Embryonic facial prominence (tissue), 1 donor: ENCODE results near the gene GABRG3.

ENCODE experiments used
- DNase-seq: peaks from one replicate; pipeline ENCODE4 v3.0.0-alpha.2; 2016; ENCODE audit errors: extremely low spot score

GABRG3 gene

DNA sequence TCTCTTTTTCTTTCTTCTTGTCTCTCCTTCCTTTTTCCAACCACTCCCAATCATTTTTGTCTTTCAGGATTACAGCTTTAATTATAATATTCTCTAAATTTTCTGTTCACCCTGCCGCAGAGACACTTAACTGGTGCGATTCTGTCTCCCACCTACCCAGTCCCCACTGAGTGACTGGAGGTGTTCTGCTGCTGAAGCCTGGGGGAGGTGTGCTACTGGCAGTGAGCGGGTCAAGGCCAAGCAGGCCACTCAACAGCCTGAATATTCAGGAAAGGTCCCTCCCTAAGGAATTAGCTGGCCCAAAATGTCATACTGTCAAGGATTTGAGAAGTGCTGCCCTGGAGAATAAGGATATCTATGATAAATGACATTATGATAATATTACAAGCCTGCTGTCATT is 126.5 kb downstream of the GABRG3 start:
- DNase-seq: no peak

DNA sequence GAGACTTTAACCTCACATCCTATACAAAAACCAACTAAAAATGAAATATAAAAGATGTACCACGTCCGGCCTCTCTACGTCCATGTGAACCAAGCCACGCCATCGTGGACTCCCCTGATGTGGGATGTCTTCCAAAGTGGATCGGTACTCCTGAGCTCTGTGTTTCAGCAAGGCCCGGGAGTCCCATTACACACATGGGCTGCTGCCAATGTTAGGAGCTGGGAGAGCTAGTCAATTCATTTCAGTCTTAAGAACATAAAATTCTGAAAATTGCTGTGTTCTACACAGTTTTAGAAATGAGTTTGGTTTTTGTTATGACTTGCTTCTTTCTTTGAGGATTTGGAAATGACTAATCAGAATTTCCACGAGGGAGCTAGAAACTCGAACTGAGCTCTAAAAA is 131.0 kb downstream of the GABRG3 start:
- DNase-seq: no peak

DNA sequence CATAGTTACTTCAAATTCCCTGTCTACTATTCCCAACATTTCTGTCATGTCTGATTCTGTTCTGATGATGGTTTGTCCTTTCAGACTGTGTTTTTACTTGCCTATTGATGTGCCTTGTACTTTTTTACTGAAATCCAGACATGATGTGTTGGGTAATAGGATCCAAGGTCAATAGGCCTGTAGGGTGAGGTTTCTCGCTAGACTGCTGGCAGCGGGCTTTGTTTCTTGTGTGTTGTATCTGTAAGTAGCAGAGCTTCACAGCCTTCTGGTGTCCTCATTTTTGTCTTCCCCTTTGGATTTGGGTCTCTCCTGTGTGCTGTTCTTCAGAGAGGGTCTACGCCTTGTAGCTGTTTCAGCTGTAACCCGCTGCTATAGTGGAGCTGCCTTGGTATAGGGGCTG is 140.3 kb downstream of the GABRG3 start:
- DNase-seq: no peak

DNA sequence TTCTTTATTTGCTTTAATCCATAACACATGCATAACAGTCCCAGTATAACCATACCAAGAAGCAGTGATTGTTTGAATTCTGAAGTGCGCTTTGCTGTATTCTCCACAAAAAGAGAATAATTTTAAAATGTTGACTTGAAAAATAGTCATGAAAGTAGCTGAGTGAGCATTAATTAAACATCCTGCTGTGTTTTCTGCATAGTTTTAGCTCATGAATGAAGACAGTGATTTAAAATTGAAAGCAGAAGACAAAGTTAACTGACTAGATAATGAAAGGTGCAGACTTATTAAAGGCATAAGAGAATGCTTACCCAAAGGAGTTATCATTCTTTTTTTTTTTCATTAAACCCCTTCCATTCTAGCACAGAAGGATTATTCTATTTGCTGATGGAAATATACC is 143.5 kb downstream of the GABRG3 start:
- no peak for DNase-seq

DNA sequence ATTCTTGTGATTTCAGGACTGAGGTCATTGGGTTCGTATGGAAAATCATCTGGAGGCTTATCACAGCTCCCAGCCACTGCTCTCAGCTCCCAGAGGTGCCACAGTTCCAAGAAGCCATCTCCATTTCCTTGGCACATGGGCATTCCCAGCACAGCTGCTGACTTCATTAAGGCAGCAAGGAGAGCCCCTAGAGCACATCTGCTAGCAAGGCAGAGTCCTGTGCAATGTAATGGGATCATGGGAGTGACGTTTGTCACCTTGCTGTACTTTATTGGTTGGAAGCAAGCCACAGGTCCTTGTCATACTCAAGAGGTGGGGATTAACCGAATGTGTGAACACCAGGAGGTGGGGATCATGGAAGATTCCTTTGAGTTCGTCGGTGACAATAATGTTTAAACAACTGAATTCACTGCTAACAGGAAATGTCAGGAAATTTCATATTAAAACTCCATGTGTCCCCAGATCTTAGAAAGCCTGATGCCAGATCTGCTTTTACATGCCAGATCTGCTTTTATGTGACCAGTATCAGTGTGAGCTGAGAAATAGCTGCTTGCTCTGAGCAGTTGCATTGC is 148.8 kb downstream of the GABRG3 start:
- DNase-seq: no peak

DNA sequence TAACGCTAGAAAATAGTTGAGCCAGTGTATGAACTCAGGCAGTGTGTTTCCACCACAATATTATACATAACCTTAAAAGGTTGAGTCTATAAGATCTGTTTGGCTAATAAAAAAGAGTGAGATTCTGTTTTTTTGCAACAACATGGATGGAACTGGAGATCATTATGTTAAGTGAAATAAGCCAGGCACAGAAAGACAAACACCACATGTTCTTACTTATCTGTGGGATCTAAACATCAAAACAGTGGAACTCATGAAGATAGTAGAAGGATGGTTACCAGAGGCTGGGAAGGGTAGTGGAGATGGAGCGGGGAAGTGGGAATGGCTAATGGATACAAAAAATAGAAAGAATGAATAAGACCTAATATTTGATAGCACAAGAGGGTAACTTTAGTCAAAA is 150.7 kb downstream of the GABRG3 start:
- no peak for DNase-seq

DNA sequence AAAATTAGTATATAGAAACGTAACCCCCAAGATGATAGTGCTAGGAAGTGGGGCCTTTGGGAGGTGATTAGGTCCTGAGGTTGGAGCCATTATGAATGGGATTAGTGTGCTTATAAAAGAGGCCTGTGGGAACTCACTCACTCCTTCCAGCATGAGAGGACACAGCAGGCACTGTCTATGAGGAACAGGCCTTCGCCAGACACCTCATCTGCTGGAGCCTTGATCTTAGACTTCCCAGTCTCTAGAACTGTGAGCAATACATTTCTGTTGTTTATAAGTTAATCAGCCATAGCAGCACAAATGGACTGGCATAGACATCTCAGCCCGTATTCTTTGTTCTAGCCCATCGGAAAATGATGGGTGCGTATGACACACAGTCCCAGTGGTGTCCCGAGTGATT is 152.3 kb downstream of the GABRG3 start:
- DNase-seq: no peak

DNA sequence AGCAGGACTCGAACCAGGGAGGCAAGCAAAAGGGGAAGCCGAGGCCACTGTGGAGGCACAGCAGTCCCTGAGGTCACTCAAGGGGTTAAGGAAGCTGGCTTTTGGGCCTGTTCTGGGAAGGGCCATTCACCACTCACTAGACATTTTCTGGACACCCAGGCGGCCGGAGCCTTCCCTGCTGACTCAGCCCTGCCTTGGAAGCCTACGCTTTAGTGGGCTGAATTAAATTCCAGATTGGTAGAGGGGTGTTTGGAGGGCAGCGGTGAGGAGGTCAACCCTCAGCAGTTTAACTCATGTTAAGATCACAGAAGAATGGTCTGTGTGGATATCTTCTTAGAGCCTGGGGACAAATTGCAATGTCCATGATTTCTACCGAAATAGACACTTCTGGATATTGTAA is 152.8 kb downstream of the GABRG3 start:
- DNase-seq: no peak

DNA sequence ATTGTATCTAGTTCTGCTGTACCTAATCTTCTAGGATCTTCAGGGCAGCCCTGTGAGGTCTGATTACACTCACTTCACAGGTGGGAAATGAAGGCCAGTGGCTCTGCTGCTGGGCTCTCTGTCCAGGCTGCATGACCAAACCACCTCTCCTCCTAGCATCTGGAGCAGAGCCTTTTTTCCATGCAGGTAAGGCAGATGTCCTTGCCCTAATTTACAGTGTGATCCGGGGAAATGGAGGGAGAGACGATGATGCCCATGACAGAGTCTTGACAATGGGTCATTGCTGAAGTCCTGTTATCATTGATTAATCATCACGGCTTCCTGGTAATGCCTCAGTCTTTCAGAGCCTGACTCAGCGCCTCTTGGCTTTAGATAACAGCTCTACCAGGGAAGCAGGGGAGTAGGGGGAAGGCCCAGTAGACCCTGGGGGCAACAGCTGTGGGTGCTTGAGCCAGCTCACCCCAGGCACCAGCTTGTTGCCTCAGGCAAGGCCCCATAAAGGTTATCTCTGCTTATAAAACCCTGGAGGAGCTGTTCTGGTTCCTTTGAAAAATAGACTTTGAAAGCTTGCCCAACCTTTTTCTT is 153.4 kb downstream of the GABRG3 start:
- no peak for DNase-seq

DNA sequence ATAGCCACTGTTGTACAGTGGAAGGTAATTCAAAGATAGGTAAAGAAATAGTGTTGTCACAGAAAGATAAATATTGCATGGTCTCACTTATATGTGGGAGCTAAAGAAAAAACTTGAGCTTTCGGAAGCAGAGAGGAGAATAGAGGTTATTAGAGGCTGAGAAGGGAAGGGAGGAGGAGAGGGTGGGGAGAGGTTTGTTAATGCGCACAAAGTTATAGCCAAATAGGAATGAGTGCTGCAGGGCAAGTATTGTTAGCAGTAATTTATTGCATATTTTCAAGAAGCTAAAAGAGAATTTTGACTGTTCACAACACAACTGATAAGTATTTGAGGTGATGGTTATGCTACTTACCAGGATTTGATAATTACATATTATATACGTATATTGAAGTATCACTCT is 154.2 kb downstream of the GABRG3 start:
- DNase-seq: no peak

DNA sequence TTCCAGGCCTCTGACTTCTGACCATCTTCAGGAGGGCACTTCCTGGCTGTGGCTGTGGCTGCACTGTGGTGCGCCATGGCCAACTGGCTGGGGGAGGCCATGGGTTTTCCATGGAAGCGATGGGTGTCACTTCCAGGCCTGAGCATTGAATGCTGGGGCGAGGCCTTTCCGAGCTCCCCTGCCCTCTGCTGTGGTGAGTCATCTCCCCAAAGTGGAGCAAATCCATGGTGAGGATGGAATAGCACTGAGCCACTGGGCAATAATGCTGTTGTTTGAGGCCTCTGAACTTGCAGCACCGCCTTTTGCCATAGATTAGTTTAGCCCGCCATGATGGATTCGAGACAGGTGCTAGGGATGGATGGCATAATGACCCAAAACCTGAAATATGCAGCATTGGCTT is 155.5 kb downstream of the GABRG3 start:
- DNase-seq: no peak

DNA sequence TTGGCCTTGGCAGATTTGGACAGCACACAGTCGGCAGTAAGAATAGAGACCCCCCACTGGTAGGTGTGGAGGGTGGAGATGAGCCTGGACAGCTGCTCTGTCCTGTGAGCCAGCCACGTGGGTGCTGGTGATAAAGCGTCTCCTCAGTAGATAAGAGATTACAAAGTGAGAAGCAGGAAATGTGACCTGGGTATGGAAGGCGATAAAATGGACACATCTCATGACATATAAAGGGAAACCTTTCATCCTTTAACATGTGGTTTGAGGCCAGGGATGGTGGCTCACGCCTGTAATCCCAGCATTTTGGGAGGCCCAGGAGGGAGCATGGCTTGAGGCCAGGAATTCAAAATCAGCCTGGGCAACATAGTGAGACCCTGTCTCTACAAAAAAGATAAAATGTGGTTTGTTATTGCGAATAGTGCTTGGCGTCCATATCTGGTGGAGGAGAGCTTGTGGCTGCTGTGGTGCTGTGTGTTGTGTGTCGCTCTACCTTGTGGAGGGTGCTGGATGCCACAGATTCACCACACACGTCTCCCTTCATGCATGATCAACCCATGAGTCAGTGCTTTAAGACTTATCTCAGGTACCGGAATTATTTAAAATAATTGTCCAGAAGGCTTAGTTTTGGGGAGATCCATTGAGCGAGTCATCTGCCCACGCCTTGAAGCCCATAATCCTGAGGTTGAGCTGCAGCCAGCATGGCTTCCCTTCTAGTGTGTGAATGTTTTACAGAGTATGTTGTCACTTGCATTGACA is 157.0 kb downstream of the GABRG3 start:
- no peak for DNase-seq

DNA sequence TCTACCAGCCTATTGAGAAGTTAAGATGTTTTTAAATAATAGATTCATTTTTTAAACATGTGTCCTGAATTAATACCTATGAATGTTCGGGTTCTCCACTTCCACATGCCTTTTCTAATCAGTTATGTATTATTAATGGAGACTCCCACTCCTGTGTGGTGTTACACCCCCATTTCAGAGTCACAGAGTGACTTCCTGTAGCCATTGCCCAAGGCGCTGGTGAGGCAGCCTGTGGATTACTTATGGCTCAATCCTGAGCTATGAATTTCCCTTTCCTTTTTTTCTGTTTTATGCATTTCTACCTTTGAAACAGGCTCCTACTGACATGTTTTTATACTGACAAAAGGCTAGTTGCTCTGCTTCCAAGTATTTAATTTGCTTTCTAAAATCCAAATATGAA is 162.3 kb downstream of the GABRG3 start:
- DNase-seq: no peak

DNA sequence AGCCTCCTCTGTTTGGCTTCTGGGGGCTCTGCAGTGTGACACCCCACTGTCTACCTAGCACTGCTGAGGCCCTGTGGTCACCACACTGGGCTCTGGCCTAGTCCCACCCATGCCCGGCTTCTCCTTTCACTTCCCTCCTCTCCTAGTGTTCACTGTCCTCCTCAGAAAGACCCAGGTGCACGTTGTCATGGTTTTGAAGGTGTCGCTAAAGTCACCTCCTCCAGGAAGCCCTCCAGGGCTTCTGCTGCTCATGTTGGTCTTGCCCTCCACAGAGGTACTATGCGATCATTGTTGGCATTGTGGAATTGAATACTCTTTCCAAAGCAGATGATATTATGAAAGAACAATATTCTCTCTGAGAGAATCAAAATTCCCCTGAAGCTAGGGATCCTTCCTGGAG is 163.5 kb downstream of the GABRG3 start:
- DNase-seq: no peak

DNA sequence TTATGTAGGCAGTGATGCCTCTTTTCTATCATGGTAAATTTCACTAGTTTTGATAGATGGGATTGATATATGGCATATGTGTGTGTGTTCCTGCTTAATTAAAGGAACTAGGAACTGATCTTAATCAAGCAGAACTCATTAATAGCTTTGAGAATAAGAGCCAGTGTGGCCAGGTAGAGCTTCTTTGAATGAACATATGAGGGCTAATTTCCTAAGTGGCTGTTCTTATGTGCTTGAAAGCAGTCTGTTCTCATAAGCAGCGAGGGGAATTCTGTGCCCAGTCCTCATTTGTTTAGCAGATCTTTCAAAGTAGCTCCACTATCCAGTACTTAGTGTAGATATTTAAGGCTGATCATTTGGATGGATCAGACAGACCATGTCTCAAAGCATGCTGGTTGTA is 164.2 kb downstream of the GABRG3 start:
- DNase-seq: no peak

DNA sequence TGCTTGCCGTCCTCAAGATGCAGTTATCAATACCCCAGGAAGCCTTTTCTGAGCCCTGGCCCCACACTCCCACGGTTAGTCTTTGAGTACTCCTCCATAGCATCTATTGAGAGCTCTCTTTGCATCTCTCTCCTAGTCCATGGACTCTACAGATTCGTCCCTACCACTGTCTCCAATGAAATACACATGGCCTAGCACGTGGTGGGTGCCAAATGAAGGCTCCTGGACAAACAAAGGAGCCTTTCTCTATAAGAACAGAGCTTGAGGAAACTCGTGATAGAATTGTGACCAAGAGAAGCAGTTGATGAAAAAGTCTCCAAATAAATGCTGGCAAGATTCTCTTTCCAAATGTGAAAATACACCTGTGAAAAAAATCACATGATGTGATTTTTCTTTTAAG is 166.1 kb downstream of the GABRG3 start:
- DNase-seq: no peak

DNA sequence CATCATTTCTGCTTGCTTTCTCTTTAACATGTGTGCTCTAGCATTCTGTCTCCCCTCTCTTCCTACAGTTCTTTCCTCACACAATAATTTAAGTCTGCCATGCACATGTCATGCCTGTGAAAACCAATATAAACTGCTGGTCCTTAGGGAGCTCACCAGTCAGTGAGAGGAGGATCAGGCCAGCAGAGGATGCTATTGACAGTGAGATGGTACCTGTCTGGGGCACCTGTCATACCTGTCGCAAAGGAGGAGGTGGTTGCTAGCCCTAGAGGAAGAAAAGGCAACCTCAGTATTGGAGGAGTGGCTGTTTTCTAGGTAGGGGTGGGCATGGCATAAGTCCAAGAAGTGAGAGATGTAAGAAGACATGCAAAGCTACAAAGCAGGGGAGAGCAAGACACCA is 194.6 kb downstream of the GABRG3 start:
- no peak for DNase-seq

DNA sequence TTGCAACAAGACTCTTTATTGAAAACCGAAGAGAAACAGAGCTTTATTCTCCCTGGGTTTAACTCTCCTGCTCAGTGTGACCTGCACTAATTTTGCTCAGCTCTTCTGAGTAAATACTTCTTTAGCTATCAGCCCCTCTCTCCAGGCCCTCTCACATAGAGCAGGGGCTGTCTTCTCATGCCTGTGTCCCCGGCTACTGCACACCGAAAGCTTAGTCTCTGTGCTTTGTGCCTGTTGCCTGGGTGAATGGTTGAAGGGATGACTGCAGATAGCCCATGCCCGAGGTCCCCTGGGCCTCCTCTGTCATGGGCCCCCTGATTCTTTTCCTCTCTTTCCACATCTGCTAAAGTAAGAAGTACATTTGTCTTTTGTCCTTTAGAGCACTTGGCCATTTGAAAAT is 195.9 kb downstream of the GABRG3 start:
- DNase-seq: no peak

DNA sequence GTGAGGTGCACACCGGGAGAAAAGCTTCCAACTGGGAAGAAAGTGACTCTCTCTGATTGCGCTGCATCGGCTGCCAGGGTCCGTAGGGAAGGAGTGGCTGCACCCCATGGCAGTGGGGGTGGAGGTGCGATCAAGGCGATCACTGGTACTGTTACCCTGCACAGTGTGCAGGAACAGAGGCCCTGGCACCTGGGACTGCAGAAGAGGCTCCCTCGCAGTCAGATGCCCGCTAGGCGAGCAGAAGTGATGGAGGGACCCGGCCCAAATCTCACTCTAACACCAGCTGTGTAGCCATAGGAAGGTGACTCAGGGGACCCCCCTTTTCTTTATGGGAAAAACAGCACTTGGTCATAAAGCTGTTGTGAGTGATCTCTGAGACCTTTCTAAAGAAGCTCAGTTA is 196.8 kb downstream of the GABRG3 start:
- no peak for DNase-seq

DNA sequence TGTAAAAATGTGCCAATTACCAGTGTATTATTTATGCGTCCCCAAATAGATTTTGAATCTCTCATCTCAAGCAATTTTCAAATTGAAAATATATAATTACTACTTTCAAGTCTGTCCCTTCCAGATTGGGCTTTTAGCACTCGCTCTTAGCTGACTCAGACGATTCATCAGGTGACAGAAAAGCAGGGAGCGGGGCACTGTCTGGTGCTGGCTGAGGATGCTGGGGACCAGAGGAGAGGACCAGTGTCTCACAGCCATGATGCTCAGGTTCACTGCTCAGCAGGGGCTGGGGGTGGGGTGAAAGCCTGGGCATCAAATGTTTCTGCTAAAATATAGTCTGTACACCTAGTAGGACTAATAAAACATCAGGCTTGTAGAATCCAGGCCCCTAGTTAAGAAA is 199.9 kb downstream of the GABRG3 start:
- DNase-seq: no peak

DNA sequence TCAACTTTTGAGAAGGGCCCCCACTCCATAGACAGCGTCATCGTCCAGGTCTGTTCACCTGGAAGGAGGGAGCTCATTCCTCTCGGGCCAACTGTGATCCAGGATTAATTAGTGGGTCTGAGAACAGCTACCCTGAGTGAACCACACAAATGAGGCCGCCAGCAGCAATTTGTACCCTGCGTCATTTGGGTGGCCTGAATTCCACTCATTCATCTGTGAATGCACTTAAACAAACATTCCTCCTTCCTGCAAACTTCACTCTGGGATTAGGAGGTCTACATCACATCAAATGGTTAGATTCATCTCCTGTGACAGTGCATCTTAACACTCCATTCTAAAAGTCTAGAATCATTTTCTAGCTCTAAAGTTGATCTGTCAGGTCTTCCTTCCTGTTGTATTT is 201.8 kb downstream of the GABRG3 start:
- no peak for DNase-seq

DNA sequence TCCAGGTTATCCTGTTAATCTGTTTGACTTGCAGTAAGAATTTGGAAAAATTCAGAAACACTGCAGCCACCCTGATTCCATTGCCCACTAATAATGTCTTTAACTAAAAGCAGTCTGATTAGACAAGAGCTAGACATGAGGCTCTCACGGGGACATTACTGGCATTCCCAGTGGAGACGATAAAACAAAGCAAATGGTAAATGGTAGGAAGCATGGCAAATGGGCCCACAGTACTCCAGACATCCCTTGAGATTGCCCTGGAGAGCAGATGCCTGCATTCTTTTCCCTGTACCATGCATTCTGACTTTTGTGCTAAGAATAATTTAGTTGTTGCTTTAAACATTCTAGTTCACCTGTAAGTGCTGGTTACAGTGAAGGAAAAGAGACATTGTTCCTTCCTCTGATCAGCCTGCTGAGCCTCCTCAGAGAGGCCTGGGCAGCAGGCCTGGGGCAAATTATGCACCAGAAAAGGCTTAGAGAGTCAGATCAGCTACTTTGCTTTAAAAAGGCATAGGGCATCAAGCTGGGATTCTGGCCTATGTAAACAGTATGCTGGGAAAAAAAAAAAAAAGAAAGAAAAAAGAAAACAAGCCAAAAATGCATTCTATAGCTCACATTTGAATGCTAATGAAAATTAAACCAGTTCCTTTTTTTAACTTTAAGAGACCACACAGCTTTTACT is 204.6 kb downstream of the GABRG3 start:
- DNase-seq: no peak

DNA sequence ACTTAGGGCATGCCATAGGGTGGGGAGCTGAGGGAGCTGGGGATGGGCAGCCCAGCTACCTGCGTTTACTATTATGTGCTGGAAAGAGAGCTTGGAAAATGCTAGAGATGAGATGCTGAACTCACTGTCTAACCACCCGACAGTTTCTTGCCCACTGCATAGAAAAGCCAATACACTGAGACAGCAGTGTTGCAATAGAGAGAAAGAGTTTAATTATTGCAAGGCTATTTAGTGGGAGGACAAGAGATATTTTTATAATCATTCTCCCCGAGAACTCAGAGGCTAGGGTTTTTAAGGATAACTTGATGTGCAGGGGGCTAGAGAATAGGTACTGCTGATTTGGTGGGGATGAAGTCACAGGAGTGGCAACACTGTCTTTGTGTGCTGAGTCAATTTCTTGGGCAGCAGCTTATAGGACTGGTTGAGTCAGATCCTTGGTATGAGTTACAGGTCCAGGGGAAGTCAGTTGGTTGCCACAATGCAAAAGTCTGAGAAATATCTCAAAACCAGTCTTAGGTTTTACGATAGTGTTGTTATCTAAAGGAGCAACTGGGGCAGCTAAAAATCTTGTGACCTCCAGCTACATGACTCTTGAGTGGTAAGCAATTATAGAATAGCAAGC is 205.9 kb downstream of the GABRG3 start:
- no peak for DNase-seq
